Brain microvascular endothelial cell (primary cell): ENCODE measurements around the gene IFI27.
"Not testable (repeated sequence)": the region's sequence is repeated elsewhere in the genome, so short reads cannot be mapped to it uniquely, and the experiment has no call there.

ENCODE experiments used
- DNase-seq: peaks from one replicate; pipeline ENCODE4 v3.0.0-alpha.2; 2020
- H3K27ac ChIP-seq: fragments of 250-450 bp; sonication (Bioruptor Pico); 2 replicates; pipeline ENCODE4 v1.5.1; 2020; ENCODE audit warnings: mild to moderate bottlenecking, moderate library complexity
- H3K27me3 ChIP-seq: fragments of 250-450 bp; sonication (Bioruptor Pico); replicated peaks from 2 replicates; pipeline ENCODE4 v1.5.1; 2020; ENCODE audit warnings: mild to moderate bottlenecking
- H3K36me3 ChIP-seq: fragments of 250-450 bp; sonication (Bioruptor Pico); replicated peaks from 2 replicates; pipeline ENCODE4 v1.5.1; 2020; ENCODE audit warnings: mild to moderate bottlenecking
- H3K4me3 ChIP-seq: 2 replicates; pipeline ENCODE4 v1.5.1; 2011; ENCODE audit warnings: low read depth, mild to moderate bottlenecking, control low read depth, low read length, moderate library complexity
- CTCF ChIP-seq: IDR thresholded peaks from 2 replicates; pipeline ENCODE4 v1.5.1; 2011; ENCODE audit warnings: low read depth, mild to moderate bottlenecking, moderate library complexity, low read length, control low read depth, inconsistent platforms; ENCODE audit errors: missing control alignments
- in situ Hi-C: cut with HindIII; loops from 2 replicates; pipeline ENCODE4 v1.10.0; 2017; ENCODE audit warnings: low sequenced_read_pairs, low pct_ligation_motif_present

IFI27 gene

GRCh38 chr14:94110552-94111181, at the start of gene IFI27:
IFI27 (plus strand) TSS chr14:94110736.
- Histone ChIP-seq H3K4me3 (no peak within 1 kb of the TSS), H3K36me3 (no peaks in the 10 kb centered on the region), H3K27me3 (no peaks in the 10 kb centered on the region), H3K27ac (no peak within 1 kb of the TSS)
- DNase-seq: no peak
- in situ Hi-C loops: no loop called here
- TF ChIP-seq CTCF: no peak

GRCh38 chr14:94062344-94062940, 48.1 kb upstream of the IFI27 start:
- peak; percentile 8 for DNase-seq
- H3K27me3 ChIP-seq: no peaks in the 10 kb centered on the region
- no peak for TF ChIP-seq CTCF
- no peak overlapping the region for H3K4me3 ChIP-seq
- in situ Hi-C loops: no loop called here
- H3K27ac ChIP-seq: no peak overlapping the region
- H3K36me3 ChIP-seq: peaks cover 27% of the 10 kb centered on the region

GRCh38 chr14:94066089-94066676, 44.4 kb upstream of the IFI27 start:
- H3K36me3 ChIP-seq: peaks cover under 1% of the 10 kb centered on the region
- H3K4me3 ChIP-seq: no peak overlapping the region
- no peak for DNase-seq
- H3K27ac ChIP-seq: no peak overlapping the region
- no peak for TF ChIP-seq CTCF
- in situ Hi-C loops: no loop called here
- H3K27me3 ChIP-seq: no peaks in the 10 kb centered on the region

- in situ Hi-C loops, DNase-seq, H3K4me3 ChIP-seq, H3K36me3 ChIP-seq, H3K27ac ChIP-seq, H3K27me3 ChIP-seq: not testable (repeated sequence)
Observed at GRCh38 chr14:94072076-94072475, 38.5 kb upstream of the IFI27 start.

- no peak overlapping the region for H3K4me3 ChIP-seq
- in situ Hi-C loops: no loop called here
- H3K27ac ChIP-seq: no peak overlapping the region
- TF ChIP-seq CTCF: no peak
- no peaks in the 10 kb centered on the region for H3K27me3 ChIP-seq
- H3K36me3 ChIP-seq: peaks cover 13% of the 10 kb centered on the region
- DNase-seq: no peak
Observed at GRCh38 chr14:94074534-94074933, 36.0 kb upstream of the IFI27 start.

GRCh38 chr14:94075008-94075407, 35.5 kb upstream of the IFI27 start:
- no peak for DNase-seq
- H3K27me3 ChIP-seq: no peaks in the 10 kb centered on the region
- no peak overlapping the region for H3K4me3 ChIP-seq
- no peak overlapping the region for H3K27ac ChIP-seq
- in situ Hi-C loops: no loop called here
- TF ChIP-seq CTCF: no peak
- peaks cover 13% of the 10 kb centered on the region for H3K36me3 ChIP-seq
